Measurements from ENCODE around the gene CAMK4.

GRCh38 chr5:111296570-111296969 is 72.4 kb downstream of the CAMK4 start:
- TF ChIP-seq SMC3 (conservative IDR thresholded peaks at IDR 0.05; ENCODE audit: poor library complexity) (no peak), CTCF (IDR thresholded peaks at IDR 0.05; ENCODE audit: poor library complexity, severe bottlenecking) (no peak), POLR2AphosphoS5 (IDR thresholded peaks at IDR 0.05) (no peak), EZH2 (IDR thresholded peaks at IDR 0.05; ENCODE audit: borderline replicate concordance, insufficient read depth, low read length, poor library complexity, severe bottlenecking) (no peak), TAF1 (IDR thresholded peaks at IDR 0.05; ENCODE audit: low read depth) (no peak)

All from neural cell (in vitro differentiated cells).